Smooth muscle cell (in vitro differentiated cells): ENCODE results near the gene RHOH. TPM values are rescaled to one million over a fixed set of nuclear protein-coding genes. Genes with fewer than 3 reads are reported as not detected.

ENCODE experiments used
- DNase-seq: peaks from one replicate; lab custom pipeline; 2025; ENCODE audit not compliant: unreplicated experiment; lab: John Stamatoyannopoulos, UW
- H2AFZ ChIP-seq: fragments of 200-600 bp; sonication (generic); 2 replicates; pipeline ENCODE4 v1.6.0; 2016; ENCODE audit warnings: antibody characterized with exemption, low read depth, mild to moderate bottlenecking
- H3F3A ChIP-seq: fragments of 200-600 bp; sonication (generic); 2 replicates; pipeline ENCODE4 v1.6.0; 2017; ENCODE audit warnings: antibody characterized with exemption, low read depth
- H3K27ac ChIP-seq: fragments of 200-600 bp; sonication (generic); 2 replicates; pipeline ENCODE4 v1.5.1; 2016; ENCODE audit warnings: low read depth, mild to moderate bottlenecking
- H3K27me3 ChIP-seq: fragments of 200-600 bp; sonication (generic); 2 replicates; pipeline ENCODE4 v1.6.1; 2016; ENCODE audit warnings: low read depth, mild to moderate bottlenecking
- H3K36me3 ChIP-seq: fragments of 200-600 bp; sonication (generic); 2 replicates; pipeline ENCODE4 v1.5.1; 2016; ENCODE audit warnings: low read depth
- H3K4me1 ChIP-seq: fragments of 200-600 bp; sonication (generic); 2 replicates; pipeline ENCODE4 v1.5.1; 2016; ENCODE audit warnings: low read depth
- H3K4me2 ChIP-seq: fragments of 200-600 bp; sonication (generic); 2 replicates; pipeline ENCODE4 v1.6.0; 2016; ENCODE audit warnings: mild to moderate bottlenecking
- H3K4me3 ChIP-seq: fragments of 200-600 bp; sonication (generic); 2 replicates; pipeline ENCODE4 v1.5.1; 2016; ENCODE audit warnings: mild to moderate bottlenecking
- H3K79me2 ChIP-seq: fragments of 200-600 bp; sonication (generic); 2 replicates; pipeline ENCODE4 v1.6.0; 2016; ENCODE audit warnings: low read depth, mild to moderate bottlenecking
- H3K9ac ChIP-seq: fragments of 200-600 bp; sonication (generic); 2 replicates; pipeline ENCODE4 v1.6.0; 2016; ENCODE audit warnings: low read depth
- H3K9me3 ChIP-seq: fragments of 200-600 bp; sonication (generic); replicated peaks from 2 replicates; pipeline ENCODE4 v1.5.1; 2016; ENCODE audit warnings: low read depth
- H4K20me1 ChIP-seq: fragments of 200-600 bp; sonication (generic); 2 replicates; pipeline ENCODE4 v1.6.0; 2016; ENCODE audit warnings: low read depth
- CTCF ChIP-seq: fragments of 200-600 bp; sonication (generic); IDR thresholded peaks from 2 replicates; pipeline ENCODE4 v1.5.1; 2017; ENCODE audit warnings: borderline replicate concordance, mild to moderate bottlenecking, antibody characterized with exemption; ENCODE audit not compliant: insufficient read depth, poor library complexity, severe bottlenecking
- WGBS: methylation state at CpG from one replicate; pipeline ENCODE4 v1.1.7; 2016; ENCODE audit warnings: low lambda C conversion rate; 5-methylcytosine and 5-hydroxymethylcytosine counted together
- polyA plus RNA-seq: library from polyadenylated mRNA; unstranded; fragments of >200 nt; fragmentation: Nextera tagmentation; extraction: Ambion mirVana; gene quantifications from 2 replicates; pipeline ENCODE4 v1.2.1, GENCODE V29; 2016
- total RNA-seq: library from RNA; depleted of rRNA; stranded (reverse); fragments of >200 nt; gene quantifications from 2 replicates; pipeline ENCODE4 v1.2.3, GENCODE V29; 2014

Gene RHOH
- total and polyA plus RNA-seq, 2 experiments from 2014 or later, result 0.46 TPM; not detected in 1

GRCh38 chr4:40180356-40180755 lies 16.5 kb upstream of the RHOH start:
- Histone ChIP-seq H3K4me3 (no peak overlapping the region), H3K4me2 (no peak overlapping the region), H2AFZ (no peak overlapping the region), H3F3A (no peaks in the 10 kb centered on the region), H4K20me1 (no peaks in the 10 kb centered on the region), H3K9me3 (no peaks in the 10 kb centered on the region), H3K4me1 (no peaks in the 10 kb centered on the region), H3K27me3 (no peaks in the 10 kb centered on the region), H3K79me2 (no peaks in the 10 kb centered on the region), H3K27ac (no peak overlapping the region), H3K9ac (no peak overlapping the region), H3K36me3 (no peaks in the 10 kb centered on the region)
- 81% methylated on average over 1 of the region's 1 CpG for WGBS
- no peak for DNase-seq
- TF ChIP-seq CTCF, result no peak

- H3K4me2 ChIP-seq, result no peak overlapping the region
- no peaks in the 10 kb centered on the region for H3F3A ChIP-seq
- no peak overlapping the region for H3K9ac ChIP-seq
- no peak for DNase-seq
- H3K79me2 ChIP-seq, result no peaks in the 10 kb centered on the region
- no peaks in the 10 kb centered on the region for H3K36me3 ChIP-seq
- H3K27me3 ChIP-seq, result no peaks in the 10 kb centered on the region
- H2AFZ ChIP-seq, result no peak overlapping the region
- H3K4me3 ChIP-seq, result no peak overlapping the region
- no peaks in the 10 kb centered on the region for H3K4me1 ChIP-seq
- no peaks in the 10 kb centered on the region for H4K20me1 ChIP-seq
- H3K9me3 ChIP-seq, result no peaks in the 10 kb centered on the region
- no peak for TF ChIP-seq CTCF
- H3K27ac ChIP-seq, result no peak overlapping the region
- 90% methylated on average over 4 of the region's 4 CpGs for WGBS
Observed at GRCh38 chr4:40182001-40182400, 14.8 kb upstream of the RHOH start.

- Histone ChIP-seq H3F3A (no peaks in the 10 kb centered on the region), H4K20me1 (no peaks in the 10 kb centered on the region), H3K27ac (no peak overlapping the region), H3K4me1 (no peaks in the 10 kb centered on the region), H3K79me2 (no peaks in the 10 kb centered on the region), H3K27me3 (no peaks in the 10 kb centered on the region), H3K4me2 (no peak overlapping the region), H3K9ac (no peak overlapping the region), H3K36me3 (no peaks in the 10 kb centered on the region), H3K9me3 (no peaks in the 10 kb centered on the region), H2AFZ (no peak overlapping the region), H3K4me3 (no peak overlapping the region)
- no peak for TF ChIP-seq CTCF
- no peak for DNase-seq
- 98% methylated on average over 3 of the region's 3 CpGs for WGBS
Observed at GRCh38 chr4:40182954-40183353, 13.9 kb upstream of the RHOH start.

GRCh38 chr4:40183615-40184411 lies 13.0 kb upstream of the RHOH start:
- Histone ChIP-seq H3K79me2 (no peaks in the 10 kb centered on the region), H3K27ac (no peak overlapping the region), H3K4me2 (no peak overlapping the region), H3K27me3 (no peaks in the 10 kb centered on the region), H3K4me3 (no peak overlapping the region), H3K9ac (no peak overlapping the region), H3F3A (no peaks in the 10 kb centered on the region), H3K9me3 (no peaks in the 10 kb centered on the region), H4K20me1 (no peaks in the 10 kb centered on the region), H3K4me1 (no peaks in the 10 kb centered on the region), H3K36me3 (no peaks in the 10 kb centered on the region), H2AFZ (no peak overlapping the region)
- no peak for DNase-seq
- no peak for TF ChIP-seq CTCF
- 85% methylated on average over 12 of the region's 12 CpGs for WGBS
